ENCODE measurements around the gene C16orf87.

Gene C16orf87

DNA sequence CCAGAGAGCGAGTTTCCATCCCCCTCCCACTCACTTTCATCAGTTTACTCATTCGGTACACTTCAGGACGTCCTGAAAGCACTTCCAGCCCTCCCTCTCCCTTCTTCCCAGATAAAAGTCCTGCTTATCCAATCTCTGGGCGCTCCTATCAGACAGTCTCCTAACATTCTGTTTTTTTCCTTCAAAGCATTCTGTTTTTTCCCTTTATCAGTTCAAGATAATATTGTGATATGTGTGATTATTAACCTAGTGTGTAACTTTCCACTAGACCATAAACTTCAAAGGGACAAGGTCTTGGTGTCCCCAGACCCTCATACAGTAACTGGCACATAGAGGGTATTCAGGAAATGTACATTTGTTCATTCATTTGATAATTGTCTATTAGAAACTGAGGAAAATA, 24.4 kb upstream of the C16orf87 start:
- Histone ChIP-seq H3K4me3 (no peak overlapping the region), H3K36me3 (no peaks in the 10 kb centered on the region), H3K27me3 (no peaks in the 10 kb centered on the region), H3K27ac (no peak overlapping the region), H3K4me1 (peaks cover 0 to 10% (median 1%) of the 10 kb centered on the region in 4 donors), H3K9me3 (no peaks in the 10 kb centered on the region)
- intact Hi-C loops (cut with DNase I; ENCODE audit: low total_unique reads), result loop anchor here (2.0 kb wide), 1 partner anchor 53 kb away; no protein-coding TSS in a partner anchor
- TF ChIP-seq, protein P1, sequence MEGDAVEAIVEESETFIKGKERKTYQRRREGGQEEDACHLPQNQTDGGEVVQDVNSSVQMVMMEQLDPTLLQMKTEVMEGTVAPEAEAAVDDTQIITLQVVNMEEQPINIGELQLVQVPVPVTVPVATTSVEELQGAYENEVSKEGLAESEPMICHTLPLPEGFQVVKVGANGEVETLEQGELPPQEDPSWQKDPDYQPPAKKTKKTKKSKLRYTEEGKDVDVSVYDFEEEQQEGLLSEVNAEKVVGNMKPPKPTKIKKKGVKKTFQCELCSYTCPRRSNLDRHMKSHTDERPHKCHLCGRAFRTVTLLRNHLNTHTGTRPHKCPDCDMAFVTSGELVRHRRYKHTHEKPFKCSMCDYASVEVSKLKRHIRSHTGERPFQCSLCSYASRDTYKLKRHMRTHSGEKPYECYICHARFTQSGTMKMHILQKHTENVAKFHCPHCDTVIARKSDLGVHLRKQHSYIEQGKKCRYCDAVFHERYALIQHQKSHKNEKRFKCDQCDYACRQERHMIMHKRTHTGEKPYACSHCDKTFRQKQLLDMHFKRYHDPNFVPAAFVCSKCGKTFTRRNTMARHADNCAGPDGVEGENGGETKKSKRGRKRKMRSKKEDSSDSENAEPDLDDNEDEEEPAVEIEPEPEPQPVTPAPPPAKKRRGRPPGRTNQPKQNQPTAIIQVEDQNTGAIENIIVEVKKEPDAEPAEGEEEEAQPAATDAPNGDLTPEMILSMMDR (IDR thresholded peaks at IDR 0.05), result no peak
- DNase-seq, result no peak

DNA sequence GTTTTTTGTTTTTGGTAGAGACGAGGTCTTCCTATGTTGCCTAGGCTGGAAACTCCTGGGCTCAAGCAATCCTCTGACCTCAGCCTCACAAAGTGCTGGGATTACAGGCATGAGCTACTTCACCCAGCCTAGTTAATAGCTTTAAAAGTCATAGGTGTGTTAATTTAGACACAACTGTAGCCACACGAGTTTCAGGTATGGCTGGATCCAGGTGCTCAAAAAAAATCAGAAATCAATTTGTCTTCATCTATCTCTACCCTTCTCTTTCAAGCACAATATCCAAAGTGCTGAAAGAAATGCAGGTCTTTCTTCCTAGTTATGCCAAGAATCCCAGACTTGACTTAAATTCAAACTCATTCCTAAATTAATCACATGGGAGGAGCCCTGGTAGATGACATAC, 23.9 kb upstream of the C16orf87 start:
- H3K36me3 ChIP-seq, result no peaks in the 10 kb centered on the region
- intact Hi-C loops (cut with DNase I; ENCODE audit: low total_unique reads), result loop anchor here (2.0 kb wide), 1 partner anchor 54 kb away; no protein-coding TSS in a partner anchor
- peaks cover 0 to 10% (median 1%) of the 10 kb centered on the region in 4 donors for H3K4me1 ChIP-seq
- H3K4me3 ChIP-seq, result no peak overlapping the region
- DNase-seq, result no peak
- H3K27ac ChIP-seq, result no peak overlapping the region
- H3K9me3 ChIP-seq, result no peaks in the 10 kb centered on the region
- TF ChIP-seq, protein P1 (IDR thresholded peaks at IDR 0.05), result no peak
- H3K27me3 ChIP-seq, result no peaks in the 10 kb centered on the region

GRCh38 chr16:46853713-46854443, 22.9 kb upstream of the C16orf87 start:
- TF ChIP-seq, protein P1 (IDR thresholded peaks at IDR 0.05), result peak; percentile 63 to 77
- no peaks in the 10 kb centered on the region for H3K9me3 ChIP-seq
- intact Hi-C loops (cut with DNase I; ENCODE audit: low total_unique reads), result loop anchor here (2.0 kb wide), 1 partner anchor 55 kb away; no protein-coding TSS in a partner anchor

GRCh38 chr16:46852130-46852529, 21.1 kb upstream of the C16orf87 start:
- Histone ChIP-seq H3K9me3 (no peaks in the 10 kb centered on the region), H3K4me3 (no peak overlapping the region), H3K27ac (no peak overlapping the region), H3K4me1 (peaks cover 0 to 2% (median under 1%) of the 10 kb centered on the region in 4 donors), H3K36me3 (no peaks in the 10 kb centered on the region), H3K27me3 (peaks cover 0 to 7% of the 10 kb centered on the region in 2 donors)
- intact Hi-C loops (cut with DNase I; ENCODE audit: low total_unique reads), result no loop called here
- TF ChIP-seq, protein P1 (IDR thresholded peaks at IDR 0.05), result no peak
- DNase-seq, result no peak

More at GRCh38 chr16:46853713-46854443, 22.9 kb upstream of the C16orf87 start:
- Histone ChIP-seq H3K4me1 (peaks cover 0 to 10% (median 1%) of the 10 kb centered on the region in 4 donors), H3K27me3 (no peaks in the 10 kb centered on the region), H3K4me3 (no peak overlapping the region), H3K27ac (no peak overlapping the region), H3K36me3 (no peaks in the 10 kb centered on the region)
- peak; percentile 51 to 73 for DNase-seq

- H3K4me3 ChIP-seq, result no peak overlapping the region
- no peaks in the 10 kb centered on the region for H3K36me3 ChIP-seq
- intact Hi-C loops (cut with DNase I; ENCODE audit: low total_unique reads), result no loop called here
- H3K4me1 ChIP-seq, result no peaks in the 10 kb centered on the region
- no peaks in the 10 kb centered on the region for H3K9me3 ChIP-seq
- TF ChIP-seq, protein P1 (IDR thresholded peaks at IDR 0.05), result no peak
- H3K27me3 ChIP-seq, result peaks cover 0 to 7% of the 10 kb centered on the region in 2 donors
- no peak overlapping the region for H3K27ac ChIP-seq
- DNase-seq, result no peak
These were observed 19.9 kb upstream of the C16orf87 start for GRCh38 chr16:46850619-46851555.
